Urinary bladder (tissue), 4 donors: Measurements from ENCODE around the gene RASGRP2. TPM values are rescaled to one million over a fixed set of nuclear protein-coding genes. Genes with fewer than 3 reads are reported as not detected.
"Not testable (repeated sequence)": the region's sequence is repeated elsewhere in the genome, so short reads cannot be mapped to it uniquely, and the experiment has no call there.

Experiments used
- DNase-seq: peaks from one replicate; pipeline ENCODE4 v3.0.0-alpha.2; 2015; ENCODE audit errors: extremely low spot score
- H3K27ac ChIP-seq: one replicate; pipeline ENCODE4 v1.5.1; 2013; ENCODE audit warnings: low read depth, mild to moderate bottlenecking, moderate library complexity
- H3K36me3 ChIP-seq: one replicate; pipeline ENCODE4 v1.6.1; 2013; ENCODE audit warnings: mild to moderate bottlenecking, moderate library complexity; ENCODE audit not compliant: insufficient read depth
- H3K4me1 ChIP-seq: one replicate; pipeline ENCODE4 v1.6.1; 2013; ENCODE audit warnings: mild to moderate bottlenecking, moderate library complexity; ENCODE audit not compliant: insufficient read depth
- H3K4me3 ChIP-seq: one replicate; pipeline ENCODE4 v1.5.1; 2013; ENCODE audit warnings: low read depth, low read length
- WGBS: extraction: QIAGEN DNeasy Blood & Tissue Kit; methylation state at CpG from one replicate; pipeline ENCODE4 v1.1.7; 2013; 5-methylcytosine and 5-hydroxymethylcytosine counted together
- polyA plus RNA-seq: library from polyadenylated mRNA; stranded (reverse); fragments of 200-250 nt; gene quantifications from one replicate; pipeline ENCODE4 v1.2.3, GENCODE V29; 2013
- total RNA-seq: library from RNA; depleted of rRNA; stranded (reverse); fragments of >200 nt; gene quantifications from one replicate; pipeline ENCODE4 v1.2.3, GENCODE V29; 2014
- donor health status: healthy with polysubstance abuse.
- donor health status: healthy.

Gene RASGRP2
- total and polyA plus RNA-seq, 2 donors: 7.6 to 46.1 TPM

DNA sequence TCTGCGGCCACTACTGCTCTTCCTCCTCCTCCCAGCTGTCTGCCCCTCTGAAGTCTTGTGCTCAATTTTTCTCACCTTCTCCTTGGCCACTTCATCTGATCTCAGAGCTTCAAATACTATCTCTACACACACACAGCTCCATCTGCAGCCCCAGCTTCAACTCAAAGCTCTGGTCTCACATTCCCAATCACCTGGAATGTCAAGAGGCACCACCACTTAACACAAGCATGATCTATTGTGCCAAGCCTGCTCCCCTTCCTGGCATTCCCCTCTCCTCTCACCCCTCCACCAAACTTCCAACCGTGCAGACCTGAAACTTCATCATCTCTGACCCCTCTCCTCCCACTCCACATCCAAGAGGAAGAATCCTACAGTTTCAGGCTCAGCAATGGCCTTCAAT is 38.4 kb downstream of the RASGRP2 start:
- no peaks in the 10 kb centered on the region for H3K4me1 ChIP-seq
- 47% methylated on average over 2 of the region's 2 CpGs for WGBS
- H3K27ac ChIP-seq: no peak overlapping the region
- H3K4me3 ChIP-seq: no peak overlapping the region
- H3K36me3 ChIP-seq: no peaks in the 10 kb centered on the region
- no peak for DNase-seq

DNA sequence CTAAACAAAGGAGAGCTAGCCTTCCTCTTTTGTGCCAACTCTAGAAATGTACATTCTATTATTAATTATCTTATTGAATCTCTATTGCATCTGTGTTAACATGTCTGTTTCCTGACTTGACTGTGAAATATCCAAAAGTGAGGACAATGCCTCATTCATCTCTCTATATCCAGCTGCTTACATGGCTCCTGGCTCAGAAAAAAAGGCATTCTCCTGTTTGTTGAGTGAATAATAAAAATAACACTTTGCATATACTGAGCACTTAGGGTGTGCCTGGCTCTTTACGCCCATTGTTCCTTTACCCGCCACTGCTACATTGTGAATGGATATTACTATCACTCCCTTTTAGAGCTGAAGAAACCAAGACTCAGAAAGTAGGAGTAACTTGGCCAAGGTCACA is 40.9 kb downstream of the RASGRP2 start:
- H3K4me3 ChIP-seq: no peak overlapping the region
- no peaks in the 10 kb centered on the region for H3K4me1 ChIP-seq
- no peaks in the 10 kb centered on the region for H3K36me3 ChIP-seq
- DNase-seq: no peak
- no peak overlapping the region for H3K27ac ChIP-seq
- 89% methylated on average over 2 of the region's 2 CpGs for WGBS

DNA sequence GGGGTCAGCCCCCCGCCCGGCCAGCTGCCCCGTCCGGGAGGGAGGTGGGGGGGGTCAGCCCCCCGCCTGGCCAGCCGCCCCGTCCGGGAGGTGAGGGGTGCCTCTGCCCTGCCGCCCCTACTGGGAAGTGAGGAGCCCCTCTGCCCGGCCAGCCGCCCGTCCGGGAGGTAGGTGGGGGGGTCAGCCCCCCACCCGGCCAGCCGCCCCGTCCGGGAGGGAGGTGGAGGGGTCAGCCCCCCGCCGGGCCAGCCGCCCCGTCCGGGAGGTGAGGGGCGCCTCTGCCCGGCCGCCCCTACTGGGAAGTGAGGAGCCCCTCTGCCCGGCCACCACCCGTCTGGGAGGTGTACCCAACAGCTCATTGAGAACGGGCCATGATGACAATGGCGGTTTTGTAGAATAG is 42.0 kb downstream of the RASGRP2 start:
- not testable (repeated sequence) for DNase-seq, H3K27ac ChIP-seq, H3K4me1 ChIP-seq, H3K4me3 ChIP-seq, H3K36me3 ChIP-seq
- WGBS: 86% methylated on average over 25 of the region's 29 CpGs

DNA sequence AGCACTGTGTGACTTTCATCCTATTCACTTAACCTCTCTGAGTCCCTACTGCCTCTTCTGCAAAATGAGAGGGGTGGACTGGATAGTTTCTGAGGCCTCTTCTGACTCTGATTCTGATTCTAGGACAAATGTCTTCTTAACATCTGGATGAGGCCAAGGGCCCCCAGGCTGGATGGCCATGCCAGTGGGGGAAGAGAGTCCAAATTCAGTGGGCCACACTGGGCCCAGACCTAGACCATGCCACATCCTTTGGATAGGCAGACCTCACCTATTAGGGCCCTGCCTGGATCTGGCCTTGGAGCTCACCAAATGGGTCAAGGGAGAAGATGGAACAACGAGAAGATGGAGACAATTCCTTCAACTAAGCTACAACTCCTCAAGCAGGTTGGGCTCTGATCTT is 45.5 kb downstream of the RASGRP2 start:
- H3K4me3 ChIP-seq: no peak overlapping the region
- no peak for DNase-seq
- 86% methylated on average over 1 of the region's 1 CpG for WGBS
- no peaks in the 10 kb centered on the region for H3K36me3 ChIP-seq
- no peaks in the 10 kb centered on the region for H3K4me1 ChIP-seq
- no peak overlapping the region for H3K27ac ChIP-seq

- no peaks in the 10 kb centered on the region for H3K36me3 ChIP-seq
- 81% methylated on average over 7 of the region's 7 CpGs for WGBS
- no peak for DNase-seq
- H3K4me3 ChIP-seq: no peak overlapping the region
- no peak overlapping the region for H3K27ac ChIP-seq
- no peaks in the 10 kb centered on the region for H3K4me1 ChIP-seq
Observed at GRCh38 chr11:64697663-64698375, 46.1 kb downstream of the RASGRP2 start.

GRCh38 chr11:64696045-64696444 is 47.9 kb downstream of the RASGRP2 start:
- Histone ChIP-seq H3K4me3 (no peak overlapping the region), H3K4me1 (no peaks in the 10 kb centered on the region), H3K27ac (no peak overlapping the region), H3K36me3 (no peaks in the 10 kb centered on the region)
- 73% methylated on average over 8 of the region's 8 CpGs for WGBS
- no peak for DNase-seq

- 93% methylated on average over 5 of the region's 5 CpGs for WGBS
- DNase-seq: no peak
- no peaks in the 10 kb centered on the region for H3K4me1 ChIP-seq
- H3K27ac ChIP-seq: no peak overlapping the region
- no peak overlapping the region for H3K4me3 ChIP-seq
- no peaks in the 10 kb centered on the region for H3K36me3 ChIP-seq
Observed at GRCh38 chr11:64695548-64695947, 48.4 kb downstream of the RASGRP2 start.

GRCh38 chr11:64694821-64695365 is 49.0 kb downstream of the RASGRP2 start:
- Histone ChIP-seq H3K27ac (no peak overlapping the region), H3K36me3 (no peaks in the 10 kb centered on the region), H3K4me1 (no peaks in the 10 kb centered on the region), H3K4me3 (no peak overlapping the region)
- WGBS: 48% methylated on average over 5 of the region's 5 CpGs
- DNase-seq: no peak

DNA sequence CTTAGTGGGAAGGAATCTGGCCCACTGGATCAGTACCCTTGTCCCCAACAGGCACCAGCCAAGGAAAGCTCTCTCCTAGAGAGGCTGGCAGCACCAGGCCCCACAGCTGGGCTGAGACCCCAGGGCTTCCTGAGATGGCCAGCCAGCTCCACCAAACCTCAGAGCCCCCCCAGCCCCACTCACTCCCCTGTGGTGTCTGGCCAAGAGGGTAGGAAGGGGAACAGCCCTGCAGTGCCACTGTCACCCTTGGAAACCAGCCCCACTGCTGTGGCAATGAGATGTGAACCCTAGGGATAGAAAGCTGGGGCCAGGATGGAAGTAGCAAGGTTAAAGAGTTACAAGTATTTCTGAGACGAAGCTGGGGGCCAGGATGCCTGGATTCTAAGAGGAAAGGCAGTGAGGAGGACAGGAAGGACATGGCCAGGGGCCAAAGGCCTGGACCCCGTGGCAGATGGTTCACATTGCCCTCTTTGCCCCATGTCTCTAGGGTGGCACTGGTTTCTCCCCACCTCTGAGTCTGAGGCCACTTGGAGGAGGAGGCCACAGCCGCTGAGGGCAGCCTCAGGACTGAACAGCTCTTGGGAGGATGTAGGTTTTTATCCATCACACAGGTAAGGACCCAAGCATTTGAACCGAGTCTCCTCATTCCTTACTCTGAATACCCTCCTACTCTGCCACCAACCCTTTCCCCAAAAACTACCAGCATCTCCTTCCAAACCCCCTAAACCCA is 49.8 kb downstream of the RASGRP2 start:
- H3K4me1 ChIP-seq: no peaks in the 10 kb centered on the region
- no peaks in the 10 kb centered on the region for H3K36me3 ChIP-seq
- no peak overlapping the region for H3K27ac ChIP-seq
- DNase-seq: no peak
- 68% methylated on average over 4 of the region's 4 CpGs for WGBS
- H3K4me3 ChIP-seq: no peak overlapping the region

DNA sequence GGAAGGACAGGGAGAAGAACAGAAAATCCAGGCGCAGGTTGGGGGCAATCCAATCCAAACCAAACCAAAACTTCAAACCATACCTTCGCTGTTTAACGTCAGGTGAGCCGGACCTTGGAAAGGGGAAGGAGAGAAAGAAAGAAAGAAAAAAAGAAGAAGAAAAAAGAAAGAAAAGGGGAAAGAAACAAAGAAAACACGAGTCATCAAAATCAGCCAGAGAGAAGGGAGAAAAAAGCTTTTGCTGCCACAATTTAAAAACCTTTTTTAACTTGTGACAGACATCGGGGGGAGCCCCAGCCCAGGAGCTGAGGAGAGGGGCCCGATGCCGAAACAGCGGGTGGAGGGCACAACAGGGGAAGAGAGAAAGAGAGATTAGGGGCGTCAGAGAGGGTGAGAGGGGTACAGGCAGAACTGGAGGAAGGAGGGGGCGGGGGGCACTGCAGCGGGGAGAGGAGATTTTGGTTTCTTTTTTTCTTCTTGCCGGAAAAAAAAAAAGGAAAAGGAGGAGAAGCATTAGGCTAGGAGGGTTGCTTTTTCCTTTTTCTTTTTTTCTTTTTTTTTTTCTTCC is 51.1 kb downstream of the RASGRP2 start:
- no peak for DNase-seq
- 27% methylated on average over 13 of the region's 13 CpGs for WGBS

GRCh38 chr11:64691543-64691942 is 52.4 kb downstream of the RASGRP2 start:
- WGBS: 90% methylated on average over 1 of the region's 1 CpG
- Histone ChIP-seq H3K27ac (no peak overlapping the region), H3K4me3 (no peak overlapping the region), H3K4me1 (no peaks in the 10 kb centered on the region), H3K36me3 (no peaks in the 10 kb centered on the region)
- no peak for DNase-seq

More for the DNA sequence above, 51.1 kb downstream of the RASGRP2 start:
- H3K4me1 ChIP-seq: no peaks in the 10 kb centered on the region
- no peaks in the 10 kb centered on the region for H3K36me3 ChIP-seq
- H3K27ac ChIP-seq: no peak overlapping the region
- H3K4me3 ChIP-seq: no peak overlapping the region

DNA sequence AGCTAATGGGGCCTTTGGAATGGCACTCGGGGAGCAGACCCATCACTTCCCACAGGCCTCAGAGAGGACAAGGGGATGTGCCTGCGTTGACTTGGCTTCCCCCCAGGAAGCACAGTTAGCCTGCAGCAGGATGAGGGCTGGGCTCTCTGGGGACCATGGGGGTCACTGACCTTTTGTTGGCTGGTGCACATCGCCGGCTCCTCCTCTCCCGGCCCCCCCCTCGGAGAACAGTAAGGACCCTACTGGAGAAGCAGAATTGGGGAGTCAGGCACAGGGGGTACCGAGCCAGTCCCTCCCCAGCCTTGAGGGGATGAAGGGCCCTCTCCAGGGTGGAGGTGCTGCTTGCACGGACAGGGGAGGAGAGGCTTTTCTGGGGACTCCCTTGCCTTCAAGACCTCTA is 53.7 kb downstream of the RASGRP2 start:
- no peak for DNase-seq
- no peak overlapping the region for H3K27ac ChIP-seq
- H3K36me3 ChIP-seq: no peaks in the 10 kb centered on the region
- H3K4me3 ChIP-seq: no peak overlapping the region
- WGBS: 71% methylated on average over 8 of the region's 8 CpGs
- H3K4me1 ChIP-seq: no peaks in the 10 kb centered on the region

- no peak overlapping the region for H3K27ac ChIP-seq
- H3K36me3 ChIP-seq: no peaks in the 10 kb centered on the region
- peak overlapping the region; percentile 20 for H3K4me3 ChIP-seq
- under 1% methylated on average over 13 of the region's 13 CpGs for WGBS
- H3K4me1 ChIP-seq: no peaks in the 10 kb centered on the region
- peak; percentile 79 for DNase-seq
Observed at GRCh38 chr11:64688534-64688982, 55.4 kb downstream of the RASGRP2 start.
